Nasal cavity respiratory epithelium epithelial cell of viscerocranial mucosa (primary cell): Measurements from ENCODE around the gene EHBP1L1. TPM values are rescaled to one million over a fixed set of nuclear protein-coding genes. Genes with fewer than 3 reads are reported as not detected.

Experiments
- total RNA-seq: library from RNA; depleted of rRNA; stranded (reverse); fragments of >200 nt; gene quantifications from 2 replicates; pipeline ENCODE4 v1.2.3, GENCODE V29; 2014

EHBP1L1 gene
- 31.4 and 54.0 TPM in 2 replicates for total RNA-seq

GRCh38 chr11:65575568-65576231 is at the start of gene EHBP1L1:
Gene EHBP1L1 (plus strand): TSS chr11:65576053. CDS start chr11:65576303, 250 bp downstream.

GRCh38 chr11:65558002-65558929 is 17.6 kb upstream of the EHBP1L1 start, which contains the start of gene LTBP3:
Gene LTBP3 (minus strand): TSS chr11:65558359. CDS start chr11:65557959, 400 bp downstream.

GRCh38 chr11:65569973-65570918 is 5.6 kb upstream of the EHBP1L1 start, which contains the start of gene ZNRD2:
Gene ZNRD2 (plus strand): TSS chr11:65570477. CDS start chr11:65570492, 15 bp downstream.

GRCh38 chr11:65572356-65573051 is 3.3 kb upstream of the EHBP1L1 start, which contains the start of gene FAM89B:
Gene FAM89B (plus strand): TSS chr11:65572538. CDS start chr11:65572670, 132 bp downstream.

GRCh38 chr11:65595543-65596281 is 19.9 kb downstream of the EHBP1L1 start, which contains the start of gene KCNK7:
Gene KCNK7 (minus strand): TSS chr11:65595800. CDS start chr11:65595772, 28 bp downstream.

GRCh38 chr11:65615229-65615949 is 39.5 kb downstream of the EHBP1L1 start, which contains the start of gene PCNX3:
Gene PCNX3 (plus strand): TSS chr11:65615776. CDS start chr11:65616312, 536 bp downstream.

GRCh38 chr11:65637794-65638419 is 62.1 kb downstream of the EHBP1L1 start, which contains the start of gene SIPA1:
Gene SIPA1 (plus strand): TSS chr11:65638101. CDS start chr11:65640922, 2,821 bp downstream.

Other genes starting within 250 kb of the EHBP1L1 start
- gene DPF2, start 242.2 kb upstream of the EHBP1L1 start, total RNA-seq = 22.9 and 35.4 TPM in 2 replicates
- gene TIGD3, start 221.3 kb upstream of the EHBP1L1 start, total RNA-seq = under 0.01 TPM in 2 replicates
- gene SLC25A45, start 193.4 kb upstream of the EHBP1L1 start, total RNA-seq = 0.57 and 0.68 TPM in 2 replicates
- 21.5 and 76.2 TPM in 2 replicates for gene FRMD8, start 189.4 kb upstream of the EHBP1L1 start, total RNA-seq
- gene NEAT1, start 153.3 kb upstream of the EHBP1L1 start, total RNA-seq = 50.2 and 178 TPM in 2 replicates
- 8,083 and 19,144 TPM in 2 replicates for gene MALAT1, start 77.0 kb upstream of the EHBP1L1 start, total RNA-seq
- 54.1 and 70.7 TPM in 2 replicates for gene SCYL1, start 51.0 kb upstream of the EHBP1L1 start, total RNA-seq
- gene LTBP3, start 17.7 kb upstream of the EHBP1L1 start, total RNA-seq = 20.8 and 61.8 TPM in 2 replicates
- 44.4 and 59.1 TPM in 2 replicates for gene ZNRD2, start 5.6 kb upstream of the EHBP1L1 start, total RNA-seq
- 8.9 and 19.5 TPM in 2 replicates for gene FAM89B, start 3.5 kb upstream of the EHBP1L1 start, total RNA-seq
- 0.57 and 0.68 TPM in 2 replicates for gene KCNK7, start 19.7 kb downstream of the EHBP1L1 start, total RNA-seq
- 21.2 and 40.2 TPM in 2 replicates for gene MAP3K11, start 38.2 kb downstream of the EHBP1L1 start, total RNA-seq
- 10.3 and 38.1 TPM in 2 replicates for gene PCNX3, start 39.7 kb downstream of the EHBP1L1 start, total RNA-seq
- 15.8 and 19.1 TPM in 2 replicates for gene SIPA1, start 62.0 kb downstream of the EHBP1L1 start, total RNA-seq
- 15.0 and 24.8 TPM in 2 replicates for gene RELA, start 86.9 kb downstream of the EHBP1L1 start, total RNA-seq
- 28.7 and 30.3 TPM in 2 replicates for gene KAT5, start 136.2 kb downstream of the EHBP1L1 start, total RNA-seq
- gene RNASEH2C, start 144.7 kb downstream of the EHBP1L1 start, total RNA-seq = 9.0 and 11.6 TPM in 2 replicates
- 10.6 and 20.7 TPM in 2 replicates for gene AP5B1, start 204.9 kb downstream of the EHBP1L1 start, total RNA-seq
- 19.0 and 22.2 TPM in 2 replicates for gene OVOL1, start 211.0 kb downstream of the EHBP1L1 start, total RNA-seq